Psoas muscle (tissue), 8 donors: Measurements from ENCODE around the gene MKI67. TPM values are rescaled to one million over a fixed set of nuclear protein-coding genes. Genes with fewer than 3 reads are reported as not detected.

Experiments
- ATAC-seq, 4 donors: fragments of 200-7000 bp; cut with Tn5 transposase; one replicate each; pipeline ENCODE4 v1.9.1; 2020; ENCODE audit warnings: moderate library complexity in 3 of 4, mild to moderate bottlenecking in 2 of 4
- DNase-seq, 2 donors: peaks; one replicate each; pipeline ENCODE4 v3.0.0-alpha.2; 2020
- H3K27ac ChIP-seq: fragments of 200-600 bp; one replicate; pipeline ENCODE4 v1.8.0; 2022
- H3K27me3 ChIP-seq, 3 donors: fragments of 200-600 bp in 1 of 3; one replicate each; pipeline versions ENCODE4 v1.6.1 to v1.8.0; 2013 to 2022; ENCODE audit warnings: low read length in 2 of 3, mild to moderate bottlenecking in 2 of 3, moderate library complexity in 1 of 3; ENCODE audit not compliant: insufficient read depth in 3 of 3
- H3K36me3 ChIP-seq, 2 donors: fragments of 200-600 bp in 1 of 2; one replicate each; pipeline versions ENCODE4 v1.6.1 to v1.8.0; 2013 to 2022; ENCODE audit warnings: low read depth in 1 of 2, mild to moderate bottlenecking in 1 of 2, moderate library complexity in 1 of 2; ENCODE audit not compliant: insufficient read depth in 1 of 2
- H3K4me1 ChIP-seq: fragments of 200-600 bp; one replicate; pipeline ENCODE4 v1.8.0; 2022
- H3K4me3 ChIP-seq: fragments of 200-600 bp; one replicate; pipeline ENCODE4 v1.8.0; 2022; ENCODE audit warnings: mild to moderate bottlenecking
- H3K9me3 ChIP-seq: fragments of 200-600 bp; one replicate; pipeline ENCODE4 v1.8.0; 2022
- CTCF ChIP-seq: fragments of 200-600 bp; IDR thresholded peaks from one replicate; pipeline ENCODE4 v1.8.0; 2022; ENCODE audit warnings: antibody characterized with exemption
- WGBS, 3 donors: extraction: QIAGEN DNeasy Blood & Tissue Kit; methylation state at CpG; one replicate each; pipeline versions ENCODE4 v1.1.6 to v1.1.7; 2013; 5-methylcytosine and 5-hydroxymethylcytosine counted together
- intact Hi-C, 2 donors: fragments of 100-400 bp; cut with DNase I; formaldehyde crosslinking; loops; one replicate each; pipeline versions ENCODE4 v1.11.0 to v1.14.2; 2022
- polyA plus RNA-seq, 3 donors: library from polyadenylated mRNA; stranded (reverse); fragments of 200-250 nt; gene quantifications; one replicate each; pipeline ENCODE4 v1.2.3, GENCODE V29; 2013
- total RNA-seq, 4 donors: library from RNA; stranded (reverse); fragmentation: NEBNext Ultra II Directional in 2 of 4; extraction: Animal tissue kit (Norgen Biotek cat#: 25700) in 2 of 4; gene quantifications; one replicate each; pipeline versions ENCODE4 v1.2.1 to v1.2.4, GENCODE V29; 2021 to 2023
- donor health status: healthy with polysubstance abuse.
- donor health status: DM: no; HTN: no; CAD: no; lungs with moderate emphysema.
- donor health status: Bipolar disorder and iron deficiency.
- donor health status: healthy.
- donor health status: DM: yes; HTN: yes; CAD: no.
- donor health status: DM: no; HTN: no; CAD: no.
- donor health status: DM: no; HTN: no; CAD: no.
- donor health status: DM: yes; HTN: yes; CAD: no.

The MKI67 gene
- total and polyA plus RNA-seq, 7 donors = 0.02 to 0.84 (median 0.13) TPM; not detected in 1

GRCh38 chr10:128080641-128081040 is 45.6 kb downstream of the MKI67 start:
- no peaks in the 10 kb centered on the region for H3K4me1 ChIP-seq
- no peak overlapping the region for H3K27ac ChIP-seq
- DNase-seq = no peak
- ATAC-seq = no peak
- TF ChIP-seq CTCF = no peak
- no peaks in the 10 kb centered on the region for H3K27me3 ChIP-seq
- 87 to 90% (median 87%) methylated on average over 8 of the region's 8 CpGs for WGBS, 3 donors
- H3K4me3 ChIP-seq = no peak overlapping the region
- intact Hi-C loops = no loop called here
- peaks cover 0 to 4% of the 10 kb centered on the region in 2 donors for H3K36me3 ChIP-seq
- H3K9me3 ChIP-seq = no peaks in the 10 kb centered on the region

GRCh38 chr10:128080231-128080630 is 46.0 kb downstream of the MKI67 start:
- 85 to 92% (median 87%) methylated on average over 13 of the region's 13 CpGs for WGBS, 3 donors
- no peaks in the 10 kb centered on the region for H3K9me3 ChIP-seq
- ATAC-seq (no peak), DNase-seq (no peak)
- H3K4me1 ChIP-seq = no peaks in the 10 kb centered on the region
- TF ChIP-seq CTCF = no peak
- no peak overlapping the region for H3K4me3 ChIP-seq
- intact Hi-C loops = no loop called here
- no peak overlapping the region for H3K27ac ChIP-seq
- peaks cover 0 to 4% of the 10 kb centered on the region in 2 donors for H3K36me3 ChIP-seq
- no peaks in the 10 kb centered on the region for H3K27me3 ChIP-seq

DNA sequence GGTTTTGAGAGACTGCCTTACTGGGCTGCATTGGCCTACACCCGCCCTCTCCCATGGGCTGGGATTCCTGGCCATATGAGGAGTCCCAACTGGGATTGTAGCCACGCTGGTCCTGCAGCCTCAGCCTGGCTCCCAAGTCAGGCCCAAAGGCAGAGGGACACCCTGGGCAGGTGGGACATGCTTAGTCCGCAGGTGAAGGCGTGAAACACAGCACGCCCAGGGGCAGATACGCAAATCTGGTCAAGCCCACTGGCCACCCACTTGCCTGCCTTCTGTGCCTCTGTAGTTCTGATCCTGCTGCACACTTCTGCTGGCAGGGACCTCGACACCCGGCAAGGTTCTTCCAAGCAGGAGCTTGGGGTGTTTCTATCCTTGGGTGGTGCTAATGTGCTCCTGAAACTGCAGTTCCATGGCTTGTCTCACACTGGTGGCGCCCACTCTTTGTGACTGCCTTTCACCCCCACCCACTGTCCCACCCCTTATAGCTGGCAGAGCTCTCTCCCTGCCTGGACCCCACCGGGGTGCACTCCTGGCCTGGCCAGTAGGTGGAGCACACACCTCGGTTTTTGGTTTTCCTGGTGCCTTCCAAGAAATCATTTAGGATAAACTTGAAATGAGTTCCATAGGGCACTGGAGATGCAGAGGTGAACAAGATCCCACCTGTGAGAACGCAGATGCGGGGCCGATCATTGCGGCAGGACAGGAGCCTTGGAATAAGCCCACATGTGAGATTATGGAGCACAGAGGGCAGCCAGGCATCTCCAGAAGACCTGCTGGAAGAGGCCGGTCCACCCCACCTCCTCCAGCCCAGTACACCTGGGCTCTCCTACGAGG is 47.9 kb downstream of the MKI67 start:
- Histone ChIP-seq H3K27ac (no peak overlapping the region), H3K36me3 (peaks cover 0 to 3% of the 10 kb centered on the region in 2 donors), H3K9me3 (no peaks in the 10 kb centered on the region), H3K4me1 (no peaks in the 10 kb centered on the region), H3K4me3 (no peak overlapping the region), H3K27me3 (no peaks in the 10 kb centered on the region)
- DNase-seq = no peak
- ATAC-seq = peak in 1 of 4 donors; percentile 40
- TF ChIP-seq CTCF = peak; percentile 30
- intact Hi-C loops = no loop called here
- WGBS, 3 donors = 73 to 74% (median 74%) methylated on average over 17 of the region's 17 CpGs

GRCh38 chr10:128077155-128077875 is 48.9 kb downstream of the MKI67 start:
- WGBS, 3 donors = 84 to 88% (median 87%) methylated on average over 21 of the region's 21 CpGs
- DNase-seq (no peak), ATAC-seq (no peak)
- Histone ChIP-seq H3K9me3 (no peaks in the 10 kb centered on the region), H3K36me3 (peaks cover 0 to 10% of the 10 kb centered on the region in 2 donors), H3K27ac (no peak overlapping the region), H3K4me3 (no peak overlapping the region), H3K27me3 (no peaks in the 10 kb centered on the region), H3K4me1 (no peaks in the 10 kb centered on the region)
- TF ChIP-seq CTCF = no peak
- intact Hi-C loops = no loop called here
